ENCODE measurements around the gene RAD23B. TPM values are rescaled to one million over a fixed set of nuclear protein-coding genes. Genes with fewer than 3 reads are reported as not detected.

The RAD23B gene
- total RNA-seq, 1 experiment from 2014 or later = 176 TPM

DNA sequence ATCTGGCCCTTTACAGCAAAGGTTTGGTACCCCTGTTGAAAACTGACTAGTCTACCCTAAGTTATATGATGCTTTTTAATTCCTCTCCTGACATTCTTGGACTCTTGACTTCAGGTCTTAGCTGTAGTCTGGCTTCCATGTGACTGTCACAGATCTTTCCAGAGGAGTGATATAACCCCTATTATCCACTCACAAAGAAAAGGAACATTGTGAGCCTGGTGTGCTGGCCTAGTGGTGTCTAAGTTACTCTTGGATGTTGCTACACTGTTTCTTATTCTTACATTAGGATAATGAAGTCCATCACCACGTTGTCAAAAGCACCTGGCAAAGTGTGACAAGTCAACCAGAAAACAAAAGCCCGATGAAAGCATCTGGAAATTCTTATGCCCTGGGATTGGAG, 49.8 kb downstream of the RAD23B start:
- no peak for TF ChIP-seq EZH2 (IDR thresholded peaks at IDR 0.05; ENCODE audit: low read depth)
- TF ChIP-seq, protein P1, sequence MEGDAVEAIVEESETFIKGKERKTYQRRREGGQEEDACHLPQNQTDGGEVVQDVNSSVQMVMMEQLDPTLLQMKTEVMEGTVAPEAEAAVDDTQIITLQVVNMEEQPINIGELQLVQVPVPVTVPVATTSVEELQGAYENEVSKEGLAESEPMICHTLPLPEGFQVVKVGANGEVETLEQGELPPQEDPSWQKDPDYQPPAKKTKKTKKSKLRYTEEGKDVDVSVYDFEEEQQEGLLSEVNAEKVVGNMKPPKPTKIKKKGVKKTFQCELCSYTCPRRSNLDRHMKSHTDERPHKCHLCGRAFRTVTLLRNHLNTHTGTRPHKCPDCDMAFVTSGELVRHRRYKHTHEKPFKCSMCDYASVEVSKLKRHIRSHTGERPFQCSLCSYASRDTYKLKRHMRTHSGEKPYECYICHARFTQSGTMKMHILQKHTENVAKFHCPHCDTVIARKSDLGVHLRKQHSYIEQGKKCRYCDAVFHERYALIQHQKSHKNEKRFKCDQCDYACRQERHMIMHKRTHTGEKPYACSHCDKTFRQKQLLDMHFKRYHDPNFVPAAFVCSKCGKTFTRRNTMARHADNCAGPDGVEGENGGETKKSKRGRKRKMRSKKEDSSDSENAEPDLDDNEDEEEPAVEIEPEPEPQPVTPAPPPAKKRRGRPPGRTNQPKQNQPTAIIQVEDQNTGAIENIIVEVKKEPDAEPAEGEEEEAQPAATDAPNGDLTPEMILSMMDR (conservative IDR thresholded peaks at IDR 0.05) = no peak
- ChIA-PET POLR2A (ENCODE audit: unreplicated experiment) (no interaction called here), CTCF (interaction anchor here (0.6 kb wide), 1 partner anchor 119 kb away, joined by 4 read pairs; no protein-coding TSS in a partner anchor)
- no peak overlapping the region for H3K27ac ChIP-seq
- no peaks in the 10 kb centered on the region for H3K9me2 ChIP-seq (ENCODE audit: insufficient read depth)
- H3K4me1 ChIP-seq (replicated peaks; ENCODE audit: insufficient read depth) = peaks cover 26% of the 10 kb centered on the region
- H3K36me3 ChIP-seq (ENCODE audit: low read depth) = peaks cover 66% of the 10 kb centered on the region
- H3K27me3 ChIP-seq (ENCODE audit: insufficient read depth, low read depth) = no peaks in the 10 kb centered on the region
- H3K4me3 ChIP-seq = no peak overlapping the region
- no TSS peak for BruUV-seq (replicated peaks)
- H3K4me2 ChIP-seq = no peak overlapping the region
- H3K9me3 ChIP-seq (ENCODE audit: insufficient read depth, low read depth) = no peaks in the 10 kb centered on the region
- intact Hi-C loops (cut with micrococcal nuclease; ENCODE audit: unreplicated experiment) = no loop called here
- DNase-seq = no peak
- peaks cover 31% of the 10 kb centered on the region for H4K20me1 ChIP-seq (ENCODE audit: insufficient read depth)
- H3F3A ChIP-seq (ENCODE audit: insufficient read depth, low read depth) = peaks cover 41% of the 10 kb centered on the region
- peaks cover 41% of the 10 kb centered on the region for H3K79me2 ChIP-seq (ENCODE audit: low read depth)
- no peak overlapping the region for H2AFZ ChIP-seq

DNA sequence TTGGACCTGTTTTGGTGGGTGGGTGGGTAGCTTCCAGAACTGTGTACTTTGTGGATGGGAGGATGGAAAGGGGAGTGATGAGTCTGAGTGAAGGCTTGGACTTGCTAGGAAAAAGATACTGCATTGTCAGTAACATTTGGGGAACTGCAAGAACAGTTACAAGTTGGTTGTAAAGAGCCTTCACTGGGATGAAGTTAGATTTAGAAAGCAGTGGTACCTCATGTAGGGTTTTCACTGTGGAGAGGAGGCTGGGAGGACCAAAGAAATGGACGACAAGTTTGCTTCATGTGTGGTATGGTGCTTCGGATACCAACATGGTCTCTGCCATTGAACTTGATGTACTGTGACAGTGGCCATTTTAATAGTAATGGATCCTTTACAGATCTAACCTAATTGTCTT, 50.3 kb downstream of the RAD23B start:
- H2AFZ ChIP-seq = no peak overlapping the region
- no peak overlapping the region for H3K4me2 ChIP-seq
- intact Hi-C loops (cut with micrococcal nuclease; ENCODE audit: unreplicated experiment) = no loop called here
- H3K36me3 ChIP-seq (ENCODE audit: low read depth) = peaks cover 62% of the 10 kb centered on the region
- H3K27me3 ChIP-seq (ENCODE audit: insufficient read depth, low read depth) = no peaks in the 10 kb centered on the region
- BruUV-seq (replicated peaks) = no TSS peak
- H3K9me3 ChIP-seq (ENCODE audit: insufficient read depth, low read depth) = no peaks in the 10 kb centered on the region
- H3K27ac ChIP-seq = no peak overlapping the region
- TF ChIP-seq, protein P1 (conservative IDR thresholded peaks at IDR 0.05) = no peak
- TF ChIP-seq EZH2 (IDR thresholded peaks at IDR 0.05; ENCODE audit: low read depth) = no peak
- peaks cover 30% of the 10 kb centered on the region for H4K20me1 ChIP-seq (ENCODE audit: insufficient read depth)
- ChIA-PET POLR2A (ENCODE audit: unreplicated experiment) (no interaction called here), CTCF (interaction anchor here (0.6 kb wide), 1 partner anchor 118 kb away, joined by 4 read pairs; no protein-coding TSS in a partner anchor)
- no peak overlapping the region for H3K4me3 ChIP-seq
- peaks cover 36% of the 10 kb centered on the region for H3K79me2 ChIP-seq (ENCODE audit: low read depth)
- peaks cover 26% of the 10 kb centered on the region for H3K4me1 ChIP-seq (replicated peaks; ENCODE audit: insufficient read depth)
- no peak for DNase-seq
- peaks cover 40% of the 10 kb centered on the region for H3F3A ChIP-seq (ENCODE audit: insufficient read depth, low read depth)
- H3K9me2 ChIP-seq (ENCODE audit: insufficient read depth) = no peaks in the 10 kb centered on the region

DNA sequence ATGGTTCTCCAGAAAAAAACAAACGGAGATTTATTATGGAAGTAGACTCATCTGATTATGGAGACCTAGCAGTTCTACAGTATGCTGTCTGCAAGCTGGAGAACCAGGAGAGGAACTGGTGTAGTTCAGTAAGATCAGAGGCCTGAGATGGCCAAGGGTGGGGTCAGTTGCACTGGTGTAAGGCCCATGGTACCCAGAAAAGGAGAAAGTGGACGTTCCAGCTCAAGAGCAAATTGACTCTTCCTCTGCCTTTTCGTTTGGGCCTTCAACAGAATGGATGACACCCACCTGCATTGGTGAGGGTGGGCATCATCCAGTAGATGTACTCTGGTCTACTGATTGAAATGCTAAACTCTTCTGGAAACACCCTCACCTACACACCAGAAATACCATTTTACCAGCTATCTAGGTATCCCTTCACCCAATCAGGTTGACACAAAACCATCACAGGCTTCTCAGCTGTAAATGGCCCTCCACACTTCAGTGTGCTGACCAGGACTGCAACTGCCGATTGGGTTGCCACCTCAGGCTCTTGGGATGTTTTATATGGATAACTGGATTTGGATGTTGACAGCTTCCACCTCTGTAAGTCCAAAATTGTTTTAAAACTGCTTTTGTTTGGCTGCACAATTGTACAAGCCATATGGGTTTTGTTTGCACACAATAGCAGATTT, 51.2 kb downstream of the RAD23B start:
- H3K4me1 ChIP-seq (replicated peaks; ENCODE audit: insufficient read depth) = peaks cover 26% of the 10 kb centered on the region
- peaks cover 53% of the 10 kb centered on the region for H3K36me3 ChIP-seq (ENCODE audit: low read depth)
- H3K4me2 ChIP-seq = no peak overlapping the region
- intact Hi-C loops (cut with micrococcal nuclease; ENCODE audit: unreplicated experiment) = no loop called here
- H2AFZ ChIP-seq = no peak overlapping the region
- H3K4me3 ChIP-seq = no peak overlapping the region
- no TSS peak for BruUV-seq (replicated peaks)
- no peaks in the 10 kb centered on the region for H3K27me3 ChIP-seq (ENCODE audit: insufficient read depth, low read depth)
- peaks cover 27% of the 10 kb centered on the region; the same call in 1 of the 2 replicates for H3K79me2 ChIP-seq (ENCODE audit: low read depth)
- ChIA-PET CTCF (no interaction called here), POLR2A (ENCODE audit: unreplicated experiment) (no interaction called here)
- H3K27ac ChIP-seq = no peak overlapping the region
- H4K20me1 ChIP-seq (ENCODE audit: insufficient read depth) = peaks cover 22% of the 10 kb centered on the region
- peaks cover 37% of the 10 kb centered on the region for H3F3A ChIP-seq (ENCODE audit: insufficient read depth, low read depth)
- TF ChIP-seq, protein P1 (conservative IDR thresholded peaks at IDR 0.05) = no peak
- TF ChIP-seq EZH2 (IDR thresholded peaks at IDR 0.05; ENCODE audit: low read depth) = no peak
- H3K9me2 ChIP-seq (ENCODE audit: insufficient read depth) = no peaks in the 10 kb centered on the region
- no peak for DNase-seq
- no peaks in the 10 kb centered on the region for H3K9me3 ChIP-seq (ENCODE audit: insufficient read depth, low read depth)

All from PC-9 (cell line).